H1 (cell line): ENCODE data around the gene MAP7. TPM values are rescaled to one million over a fixed set of nuclear protein-coding genes. Genes with fewer than 3 reads are reported as not detected.

Source experiments
- CTCF ChIA-PET: fragments of 300-600 bp; sonication (Branson Sonifier 250); formaldehyde crosslinking; loops from one replicate; lab custom pipeline; 2021; ENCODE audit not compliant: partially characterized antibody; lab: Charles Lee
- POLR2A ChIA-PET: fragments of 300-600 bp; sonication (Branson Sonifier 250); formaldehyde crosslinking; loops from one replicate; lab custom pipeline; 2021; ENCODE audit warnings: inconsistent platforms; ENCODE audit not compliant: partially characterized antibody; lab: Charles Lee
- DNase-seq, 2 experiments: peaks; one replicate each; pipeline versions ENCODE4 v3.0.0 to v3.0.0-alpha.2; 2010 to 2022; ENCODE audit warnings: low spot score in 2 of 2, low read depth in 1 of 2, mixed read lengths in 1 of 2
- FAIRE-seq: peaks from 2 replicates; lab custom pipeline; 2011; peaks lifted over from hg19 to GRCh38; lab: Jason Lieb, UNC
- H2AFZ ChIP-seq: 2 replicates; pipeline ENCODE4 v1.8.1; 2012; ENCODE audit warnings: low read length, inconsistent platforms
- H2AK5ac ChIP-seq: 2 replicates; pipeline ENCODE4 v1.6.1; 2013; ENCODE audit warnings: low read depth, low read length
- H2BK120ac ChIP-seq: replicated peaks from 2 replicates; pipeline ENCODE3; 2013; ENCODE audit warnings: low read depth, low read length, inconsistent platforms
- H2BK12ac ChIP-seq: 2 replicates; pipeline ENCODE4 v1.6.1; 2013; ENCODE audit warnings: low read depth, low read length
- H2BK15ac ChIP-seq: 2 replicates; pipeline ENCODE4 v1.6.1; 2013; ENCODE audit warnings: low read length
- H2BK20ac ChIP-seq: 2 replicates; pipeline ENCODE4 v1.6.1; 2013; ENCODE audit warnings: low read length
- H2BK5ac ChIP-seq: 2 replicates; pipeline ENCODE4 v1.6.1; 2013; ENCODE audit warnings: low read depth, low read length
- H3K14ac ChIP-seq: 2 replicates; pipeline ENCODE4 v1.6.1; 2013; ENCODE audit warnings: inconsistent platforms; ENCODE audit not compliant: insufficient read length
- H3K18ac ChIP-seq: 2 replicates; pipeline ENCODE4 v1.6.1; 2013; ENCODE audit warnings: low read length; ENCODE audit errors: extremely low read depth
- H3K23ac ChIP-seq: 2 replicates; pipeline ENCODE4 v1.6.1; 2013; ENCODE audit warnings: inconsistent platforms; ENCODE audit not compliant: insufficient read length
- H3K23me2 ChIP-seq: 2 replicates; pipeline ENCODE4 v1.6.1; 2013; ENCODE audit warnings: low read depth, low read length
- H3K27ac ChIP-seq: 2 replicates; pipeline ENCODE4 v1.6.1; 2011; ENCODE audit warnings: low read depth, low read length, inconsistent platforms
- H3K27me3 ChIP-seq, 4 experiments: replicated peaks in 1 of 4; 1 replicate in 1 of 4; 2 replicates in 3 of 4; pipeline versions ENCODE4 v1.6.1 to v1.8.1; 2011 to 2013; ENCODE audit warnings: low read length in 3 of 4, mild to moderate bottlenecking in 3 of 4, inconsistent platforms in 2 of 4, mixed read lengths in 2 of 4, moderate library complexity in 1 of 4; ENCODE audit not compliant: control insufficient read depth in 3 of 4, insufficient read depth in 3 of 4; ENCODE audit errors: extremely low read depth in 1 of 4
- H3K36me3 ChIP-seq, 4 experiments: 2 replicates each; pipeline versions ENCODE4 v1.6.1 to v1.8.1; 2011 to 2013; ENCODE audit warnings: mild to moderate bottlenecking in 4 of 4, low read length in 3 of 4, moderate library complexity in 2 of 4, control low read depth in 1 of 4, inconsistent platforms in 1 of 4; ENCODE audit not compliant: insufficient read depth in 4 of 4, control insufficient read depth in 2 of 4
- H3K4ac ChIP-seq: replicated peaks from 2 replicates; pipeline ENCODE3; 2013; ENCODE audit warnings: low read length, low read depth, mixed read lengths, inconsistent platforms; ENCODE audit not compliant: insufficient read length
- H3K4me1 ChIP-seq, 4 experiments: replicated peaks in 1 of 4; 1 replicate in 1 of 4; 2 replicates in 3 of 4; pipeline versions ENCODE4 v1.6.1 to v1.8.1; 2011 to 2013; ENCODE audit warnings: low read length in 3 of 4, inconsistent platforms in 2 of 4, mixed read lengths in 1 of 4; ENCODE audit not compliant: insufficient read depth in 4 of 4, control insufficient read depth in 3 of 4
- H3K4me2 ChIP-seq, 2 experiments: 2 replicates each; pipeline versions ENCODE4 v1.6.1 to v1.8.1; 2011 to 2013; ENCODE audit warnings: low read depth in 2 of 2, low read length in 2 of 2, control low read depth in 1 of 2, inconsistent platforms in 1 of 2, mild to moderate bottlenecking in 1 of 2; ENCODE audit not compliant: insufficient read depth in 1 of 2
- H3K4me3 ChIP-seq, 4 experiments: fragments of 200-600, 300-600 bp in 1 of 4; sonication (generic), shearing (Covaris generic), sonication (Bioruptor Twin) in 1 of 4; 2 replicates each; pipeline versions ENCODE4 v1.5.1 to v1.8.1; 2011 to 2016; ENCODE audit warnings: low read length in 4 of 4, low read depth in 3 of 4, control low read depth in 2 of 4, inconsistent platforms in 2 of 4, mild to moderate bottlenecking in 2 of 4, mixed read lengths in 1 of 4, moderate library complexity in 1 of 4; ENCODE audit not compliant: insufficient read depth in 2 of 4; ENCODE audit errors: extremely low read depth in 1 of 4
- H3K56ac ChIP-seq: replicated peaks from 2 replicates; pipeline ENCODE3; 2013; ENCODE audit warnings: low read depth, mild to moderate bottlenecking, mixed read lengths, low read length, inconsistent platforms; ENCODE audit not compliant: insufficient read length
- H3K79me1 ChIP-seq: 2 replicates; pipeline ENCODE4 v1.6.1; 2013; ENCODE audit warnings: low read depth, low read length, control low read depth
- H3K79me2 ChIP-seq, 2 experiments: 2 replicates each; pipeline versions ENCODE4 v1.6.1 to v1.8.1; 2012 to 2013; ENCODE audit warnings: low read length in 2 of 2, mild to moderate bottlenecking in 2 of 2, inconsistent platforms in 1 of 2; ENCODE audit not compliant: insufficient read depth in 2 of 2, control insufficient read depth in 1 of 2
- H3K9ac ChIP-seq, 4 experiments: replicated peaks in 1 of 4; 1 replicate in 1 of 4; 2 replicates in 3 of 4; pipeline versions ENCODE4 v1.6.1 to v1.8.1; 2011 to 2013; ENCODE audit warnings: low read depth in 3 of 4, low read length in 3 of 4, control low read depth in 2 of 4, mild to moderate bottlenecking in 2 of 4, moderate library complexity in 2 of 4, inconsistent platforms in 1 of 4; ENCODE audit errors: extremely low read depth in 1 of 4
- H3K9me3 ChIP-seq, 2 experiments: 2 replicates each; pipeline versions ENCODE4 v1.6.1 to v1.8.1; 2012 to 2013; ENCODE audit warnings: mild to moderate bottlenecking in 2 of 2, moderate library complexity in 2 of 2, control low read depth in 1 of 2, inconsistent platforms in 1 of 2, low read depth in 1 of 2, low read length in 1 of 2, mixed read lengths in 1 of 2; ENCODE audit not compliant: insufficient read depth in 2 of 2
- H4K20me1 ChIP-seq, 2 experiments: replicated peaks in 1 of 2; 2 replicates each; pipeline versions ENCODE3 to v1.8.1; 2011 to 2013; ENCODE audit warnings: inconsistent platforms in 2 of 2, low read length in 2 of 2, mild to moderate bottlenecking in 1 of 2; ENCODE audit not compliant: insufficient read depth in 2 of 2, control insufficient read depth in 1 of 2
- H4K5ac ChIP-seq: 2 replicates; pipeline ENCODE4 v1.6.1; 2013; ENCODE audit warnings: low read length, low read depth, mixed read lengths, inconsistent platforms; ENCODE audit not compliant: insufficient read length
- H4K8ac ChIP-seq: 2 replicates; pipeline ENCODE4 v1.8.0; 2013; ENCODE audit warnings: mild to moderate bottlenecking, moderate library complexity, low read length, inconsistent platforms; ENCODE audit not compliant: insufficient read depth; ENCODE audit errors: extremely low read depth
- H4K91ac ChIP-seq: replicated peaks from 2 replicates; pipeline ENCODE3; 2013; ENCODE audit warnings: low read length, mixed read lengths, inconsistent platforms; ENCODE audit not compliant: insufficient read length
- RAD21 ChIP-seq, 2 experiments: IDR thresholded peaks in 1 of 2; conservative IDR thresholded peaks in 1 of 2; 2 replicates each; pipeline ENCODE4 v1.6.1; 2011; ENCODE audit warnings: low read depth in 2 of 2, low read length in 2 of 2, improper control_type of control experiment in 1 of 2, inconsistent platforms in 1 of 2, mild to moderate bottlenecking in 1 of 2, moderate library complexity in 1 of 2
- WGBS, 2 experiments: shearing (Covaris generic) in 1 of 2; methylation state at CpG; one replicate each; pipeline versions ENCODE4 v1.1.6 to v1.1.7; 2013 to 2015; ENCODE audit warnings: low lambda C conversion rate in 2 of 2, mixed read lengths in 2 of 2, inconsistent platforms in 1 of 2, low coverage in 1 of 2, missing lambda C conversion rate in 1 of 2; ENCODE audit not compliant: insufficient replicate concordance in 2 of 2, insufficient coverage in 1 of 2, insufficient read length in 1 of 2; ENCODE audit errors: extremely low coverage in 1 of 2, missing lambda C conversion rate in 1 of 2; 5-methylcytosine and 5-hydroxymethylcytosine counted together
- polyA plus RNA-seq, 7 experiments: library from polyadenylated mRNA; depleted of rRNA in 3 of 7; stranded (reverse) in 5 of 7; unstranded in 2 of 7; fragments of >200 nt in 5 of 7; fragments of 200-250 nt in 2 of 7; gene quantifications; 1 replicate in 5 of 7; 2 replicates in 1 of 7; 4 replicates in 1 of 7; pipeline versions ENCODE4 v1.2.1 to v1.2.3, GENCODE V29; 2011 to 2013; ENCODE audit warnings: missing spikeins in 2 of 7, mixed read lengths in 2 of 7
- total RNA-seq: library from RNA; stranded (reverse); fragmentation: NEBNext Ultra II Directional; extraction: Animal tissue kit (Norgen Biotek cat#: 25700); gene quantifications from 2 replicates; pipeline ENCODE4 v1.2.1, GENCODE V29; 2021

MAP7 gene
- total and polyA plus RNA-seq, 2 of the 8 experiments (the other 6 are each of a cell fraction or from before 2014, with no cell fraction given): 13.5 to 66.9 TPM

- H3K27me3 ChIP-seq: no peaks in the 10 kb centered on the region
- no peak overlapping the region for H3K14ac ChIP-seq
- H3K56ac ChIP-seq: no peak overlapping the region
- no peak overlapping the region for H3K4ac ChIP-seq
- POLR2A ChIA-PET: no interaction called here
- no peaks in the 10 kb centered on the region for H3K23me2 ChIP-seq
- no peak overlapping the region for H2BK12ac ChIP-seq
- H3K79me2 ChIP-seq: no peaks in the 10 kb centered on the region
- H2AK5ac ChIP-seq: no peak overlapping the region
- no peak overlapping the region for H3K4me2 ChIP-seq
- no peak overlapping the region for H2BK15ac ChIP-seq
- H3K36me3 ChIP-seq: no peaks in the 10 kb centered on the region
- H3K27ac ChIP-seq: no peak overlapping the region
- H3K23ac ChIP-seq: no peak overlapping the region
- CTCF ChIA-PET: interaction anchor here (0.6 to 1.2 kb wide), 5 partner anchors 27 to 1433 kb away, joined by 3 read pairs; partner anchors contain the start of gene SLC35D3
- no peak overlapping the region for H4K91ac ChIP-seq
- H2BK5ac ChIP-seq: no peak overlapping the region
- no peak overlapping the region for H4K5ac ChIP-seq
- no peak overlapping the region for H2AFZ ChIP-seq
- peaks cover 0 to 7% of the 10 kb centered on the region in 2 experiments; a peak in 1 of 4 replicates for H3K9me3 ChIP-seq
- no peak overlapping the region for H2BK20ac ChIP-seq
- H4K8ac ChIP-seq: no peak overlapping the region
- no peak overlapping the region for H2BK120ac ChIP-seq
- no peaks in the 10 kb centered on the region for H3K4me1 ChIP-seq
- H3K18ac ChIP-seq: no peak overlapping the region
- H4K20me1 ChIP-seq: no peaks in the 10 kb centered on the region
- H3K9ac ChIP-seq: no peak overlapping the region
- no peak for FAIRE-seq
- no peak overlapping the region for H3K4me3 ChIP-seq
- no peaks in the 10 kb centered on the region for H3K79me1 ChIP-seq
- no peak for DNase-seq
- 89% methylated on average over 2 of the region's 2 CpGs; no CpG with 5 or more reads in 1 of the 2 experiments for WGBS, 2 experiments
- no peak for TF ChIP-seq RAD21 (IDR thresholded peaks at IDR 0.05 in 1 of 2, conservative IDR thresholded peaks at IDR 0.05 in 1 of 2; ENCODE audit: low read depth in 2 of 2, low read length in 2 of 2)
Measured at GRCh38 chr6:136579800-136580199, 29.6 kb upstream of the MAP7 start.
